ENCODE data around the gene ARL3. TPM values are rescaled to one million over a fixed set of nuclear protein-coding genes. Genes with fewer than 3 reads are reported as not detected.

The ARL3 gene
- total RNA-seq, 1 experiment from 2014 or later, result 13.3 TPM

DNA sequence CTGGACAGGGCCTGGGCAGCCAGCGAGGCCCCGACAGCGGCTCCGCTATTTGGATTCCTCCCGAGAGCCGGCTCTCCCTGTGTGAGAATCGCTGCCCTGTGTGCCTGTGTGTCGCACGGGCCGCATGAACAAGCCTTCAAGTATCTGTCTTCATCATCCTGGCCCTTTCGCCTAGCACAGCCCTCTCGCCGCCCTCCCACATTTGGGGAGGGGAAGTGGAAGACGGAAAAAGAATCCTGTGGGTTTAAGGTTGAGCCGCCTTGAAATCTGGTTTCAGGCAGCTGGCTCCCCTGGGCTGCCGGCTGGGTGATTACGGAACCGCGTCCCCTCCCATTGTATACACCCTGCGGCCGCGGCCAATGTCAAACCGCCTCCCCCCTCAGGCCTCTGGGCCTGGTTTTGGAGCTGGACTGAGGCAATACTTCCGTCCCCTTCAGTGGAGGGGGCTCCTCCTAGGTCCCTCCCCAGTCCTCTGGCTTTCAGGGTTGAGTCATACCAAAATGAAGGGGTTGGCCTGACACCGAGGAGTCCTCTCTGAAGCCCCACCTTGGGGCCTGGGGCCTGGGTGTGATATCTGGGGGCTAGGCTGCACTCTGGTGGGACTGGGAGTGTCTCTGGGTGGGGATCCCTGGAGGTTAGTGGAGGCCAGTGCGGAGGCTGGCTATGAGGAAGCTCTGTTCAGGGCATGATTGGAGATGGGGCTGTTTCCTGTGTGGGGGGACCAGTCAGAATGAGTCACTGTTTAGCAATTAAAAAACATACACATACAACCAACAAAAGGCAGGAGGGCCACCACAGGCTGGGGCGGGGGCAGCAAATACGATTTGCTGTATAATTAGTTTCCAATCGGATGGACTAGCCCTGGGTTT, 68.2 kb downstream of the ARL3 start:
- no peaks in the 10 kb centered on the region for H3K9me3 Mint-ChIP-seq
- CTCF ChIA-PET, result interaction anchor here (1.0 to 3.2 kb wide), 11 partner anchors 14 to 184 kb away, joined by 3 to 45 read pairs (median 6); partner anchors contain the start of gene ACTR1A
- peaks cover 54% of the 10 kb centered on the region for H3K4me1 Mint-ChIP-seq

DNA sequence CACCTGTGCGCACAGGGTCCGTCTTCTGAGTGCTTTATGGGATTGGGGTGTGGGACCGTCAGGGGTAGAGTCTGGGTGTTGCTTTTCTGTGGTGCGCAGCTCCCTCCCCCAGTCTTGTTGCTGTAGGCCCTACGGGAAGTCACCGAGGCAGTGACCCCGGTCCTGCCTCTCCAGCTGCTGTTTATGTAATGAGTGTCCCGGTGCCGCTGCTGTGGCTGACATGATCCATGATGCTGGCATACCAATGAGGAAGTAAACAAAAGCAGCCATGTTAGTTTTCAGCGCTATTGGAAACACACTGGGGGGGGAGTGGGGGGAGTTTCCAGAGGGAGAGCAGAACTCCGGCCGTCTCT, 68.8 kb downstream of the ARL3 start:
- Mint-ChIP-seq H3K4me1 (peaks cover 49% of the 10 kb centered on the region), H3K27me3 (ENCODE audit: low read depth) (no peaks in the 10 kb centered on the region), H3K36me3 (no peaks in the 10 kb centered on the region), H3K4me3 (peak overlapping the region; percentile 96), H3K9me3 (no peaks in the 10 kb centered on the region), H3K27ac (peak overlapping the region; percentile 94)
- TF ChIP-seq MYBL2 (CRISPR knock-in tag; IDR thresholded peaks at IDR 0.05), result no peak; the same call in 1 of the 2 replicates
- peak; percentile 65 for TF ChIP-seq FOXK1 (CRISPR knock-in tag; IDR thresholded peaks at IDR 0.05)
- TF ChIP-seq, protein P1, sequence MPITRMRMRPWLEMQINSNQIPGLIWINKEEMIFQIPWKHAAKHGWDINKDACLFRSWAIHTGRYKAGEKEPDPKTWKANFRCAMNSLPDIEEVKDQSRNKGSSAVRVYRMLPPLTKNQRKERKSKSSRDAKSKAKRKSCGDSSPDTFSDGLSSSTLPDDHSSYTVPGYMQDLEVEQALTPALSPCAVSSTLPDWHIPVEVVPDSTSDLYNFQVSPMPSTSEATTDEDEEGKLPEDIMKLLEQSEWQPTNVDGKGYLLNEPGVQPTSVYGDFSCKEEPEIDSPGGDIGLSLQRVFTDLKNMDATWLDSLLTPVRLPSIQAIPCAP (CRISPR knock-in tag; IDR thresholded peaks at IDR 0.05), result 0 out of 2 replicates have a peak, but pooled peaks have one; percentile 3
- TF ChIP-seq ETV6 (CRISPR knock-in tag; IDR thresholded peaks at IDR 0.05), result 0 out of 2 replicates have a peak, but pooled peaks have one; percentile 22
- no peak for ATAC-seq
- ChIA-PET POLR2A (interaction anchor here (0.7 to 3.2 kb wide), 7 partner anchors 13 to 957 kb away, joined by 3 to 22 read pairs (median 3); no protein-coding TSS in a partner anchor), CTCF (interaction anchor here (0.7 to 3.2 kb wide), 21 partner anchors 8 to 261 kb away, joined by 3 to 45 read pairs (median 5); partner anchors contain the start of genes ACTR1A, ARL3 and SUFU)
- no peak for DNase-seq (ENCODE audit: low spot score)

More for the DNA sequence above, 68.2 kb downstream of the ARL3 start:
- Mint-ChIP-seq H3K27me3 (ENCODE audit: low read depth) (no peaks in the 10 kb centered on the region), H3K4me3 (peak overlapping the region; percentile 96), H3K36me3 (no peaks in the 10 kb centered on the region), H3K27ac (peak overlapping the region; percentile 94)
- POLR2A ChIA-PET, result interaction anchor here (0.6 to 3.2 kb wide), 4 partner anchors 13 to 1585 kb away, joined by 3 to 22 read pairs (median 6); no protein-coding TSS in a partner anchor
- TF ChIP-seq FOXK1 (CRISPR knock-in tag; IDR thresholded peaks at IDR 0.05) (peak; percentile 2; the same call in 1 of the 2 replicates), TCF7 (CRISPR knock-in tag; IDR thresholded peaks at IDR 0.05; ENCODE audit: low read depth) (no peak)
- ATAC-seq, result no peak
- peak; percentile 47 for DNase-seq (ENCODE audit: low spot score)

DNA sequence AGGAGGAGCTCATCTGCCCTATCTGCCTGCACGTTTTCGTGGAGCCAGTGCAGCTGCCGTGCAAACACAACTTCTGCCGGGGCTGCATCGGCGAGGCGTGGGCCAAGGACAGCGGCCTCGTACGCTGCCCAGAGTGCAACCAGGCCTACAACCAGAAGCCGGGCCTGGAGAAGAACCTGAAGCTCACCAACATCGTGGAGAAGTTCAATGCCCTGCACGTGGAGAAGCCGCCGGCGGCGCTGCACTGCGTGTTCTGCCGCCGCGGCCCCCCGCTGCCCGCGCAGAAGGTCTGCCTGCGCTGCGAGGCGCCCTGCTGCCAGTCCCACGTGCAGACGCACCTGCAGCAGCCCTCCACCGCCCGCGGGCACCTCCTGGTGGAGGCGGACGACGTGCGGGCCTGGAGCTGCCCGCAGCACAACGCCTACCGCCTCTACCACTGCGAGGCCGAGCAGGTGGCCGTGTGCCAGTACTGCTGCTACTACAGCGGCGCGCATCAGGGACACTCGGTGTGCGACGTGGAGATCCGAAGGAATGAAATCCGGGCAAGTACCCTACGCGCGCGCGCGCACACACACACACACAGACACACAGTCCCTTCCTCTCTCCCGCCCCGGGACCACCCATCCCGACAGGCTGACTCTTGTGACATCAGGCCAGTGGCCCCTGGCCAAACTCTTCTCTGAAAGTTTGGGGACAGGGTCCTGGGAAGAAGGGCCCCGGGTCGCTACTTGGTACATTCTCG, 69.4 kb downstream of the ARL3 start:
- Mint-ChIP-seq H3K27ac (peak overlapping the region; percentile 94), H3K9me3 (no peaks in the 10 kb centered on the region), H3K4me3 (peak overlapping the region; percentile 96), H3K36me3 (no peaks in the 10 kb centered on the region), H3K4me1 (peaks cover 45% of the 10 kb centered on the region), H3K27me3 (ENCODE audit: low read depth) (no peaks in the 10 kb centered on the region)
- ChIA-PET CTCF (interaction anchor here (0.6 to 3.2 kb wide), 24 partner anchors 9 to 261 kb away, joined by 3 to 45 read pairs (median 4); partner anchors contain the start of genes ACTR1A, ARL3, SFXN2 and SUFU), POLR2A (interaction anchor here (0.6 to 3.2 kb wide), 12 partner anchors 9 to 956 kb away, joined by 3 to 22 read pairs (median 3); no protein-coding TSS in a partner anchor)
- ATAC-seq (peak; percentile 12), DNase-seq (ENCODE audit: low spot score) (peak; percentile 83)
- no peak for TF ChIP-seq PRRX2 (CRISPR knock-in tag; IDR thresholded peaks at IDR 0.05)
- no peak for TF ChIP-seq HMGA2 (CRISPR knock-in tag; IDR thresholded peaks at IDR 0.05)
- no peak for TF ChIP-seq MXD4 (CRISPR knock-in tag; IDR thresholded peaks at IDR 0.05; ENCODE audit: borderline replicate concordance)
- 0 out of 2 replicates have a peak, but pooled peaks have one; percentile 66 for TF ChIP-seq CBFB (CRISPR knock-in tag; IDR thresholded peaks at IDR 0.05; ENCODE audit: low read depth)
- peak; percentile 77; the same call in 1 of the 2 replicates for TF ChIP-seq ZBTB21 (CRISPR knock-in tag; IDR thresholded peaks at IDR 0.05; ENCODE audit: borderline replicate concordance)
- TF ChIP-seq, protein P2, sequence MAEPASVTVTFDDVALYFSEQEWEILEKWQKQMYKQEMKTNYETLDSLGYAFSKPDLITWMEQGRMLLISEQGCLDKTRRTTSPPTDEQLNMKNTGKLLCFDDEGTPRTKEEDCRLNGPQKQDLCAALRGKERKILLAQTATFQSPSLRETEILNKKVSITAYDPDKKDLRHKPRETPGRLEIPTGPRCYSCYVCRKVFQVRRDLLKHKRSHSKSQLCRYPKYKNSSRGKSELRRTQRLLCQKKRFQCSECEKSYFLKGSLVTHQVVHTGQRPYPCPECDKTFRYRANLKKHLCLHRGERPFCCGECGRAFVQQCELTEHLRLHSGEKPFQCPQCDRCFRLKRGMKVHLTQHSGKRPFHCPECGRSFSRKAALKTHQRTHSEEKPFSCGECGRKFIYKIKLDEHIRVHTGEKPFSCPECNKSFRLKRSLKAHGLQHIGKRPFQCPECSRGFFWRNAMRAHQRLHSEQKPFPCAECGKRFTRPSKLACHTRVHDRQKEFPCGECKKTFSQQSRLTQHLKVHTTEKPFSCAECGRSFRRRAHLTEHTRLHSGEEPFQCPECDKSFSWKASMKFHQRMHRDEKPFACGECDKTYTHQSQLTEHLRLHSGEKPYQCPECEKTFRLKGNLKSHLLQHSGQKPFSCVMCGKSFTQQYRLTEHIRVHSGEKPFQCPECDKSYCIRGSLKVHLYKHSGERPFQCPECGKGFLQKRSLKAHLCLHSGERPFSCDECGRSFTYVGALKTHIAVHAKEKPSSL (CRISPR knock-in tag; conservative IDR thresholded peaks at IDR 0.05), result no peak
- peak; percentile 92 for TF ChIP-seq ZNF232 (CRISPR knock-in tag; IDR thresholded peaks at IDR 0.05)
- TF ChIP-seq CREM (CRISPR knock-in tag; IDR thresholded peaks at IDR 0.05), result peak; percentile 68; the same call in 1 of the 2 replicates
- 0 out of 2 replicates have a peak, but pooled peaks have one; percentile 35 for TF ChIP-seq CREB1 (CRISPR knock-in tag; IDR thresholded peaks at IDR 0.05)
- TF ChIP-seq GTF2I (CRISPR knock-in tag; conservative IDR thresholded peaks at IDR 0.05), result no peak
- TF ChIP-seq MYBL2 (CRISPR knock-in tag; IDR thresholded peaks at IDR 0.05), result peak; percentile 87
- TF ChIP-seq, protein P3, sequence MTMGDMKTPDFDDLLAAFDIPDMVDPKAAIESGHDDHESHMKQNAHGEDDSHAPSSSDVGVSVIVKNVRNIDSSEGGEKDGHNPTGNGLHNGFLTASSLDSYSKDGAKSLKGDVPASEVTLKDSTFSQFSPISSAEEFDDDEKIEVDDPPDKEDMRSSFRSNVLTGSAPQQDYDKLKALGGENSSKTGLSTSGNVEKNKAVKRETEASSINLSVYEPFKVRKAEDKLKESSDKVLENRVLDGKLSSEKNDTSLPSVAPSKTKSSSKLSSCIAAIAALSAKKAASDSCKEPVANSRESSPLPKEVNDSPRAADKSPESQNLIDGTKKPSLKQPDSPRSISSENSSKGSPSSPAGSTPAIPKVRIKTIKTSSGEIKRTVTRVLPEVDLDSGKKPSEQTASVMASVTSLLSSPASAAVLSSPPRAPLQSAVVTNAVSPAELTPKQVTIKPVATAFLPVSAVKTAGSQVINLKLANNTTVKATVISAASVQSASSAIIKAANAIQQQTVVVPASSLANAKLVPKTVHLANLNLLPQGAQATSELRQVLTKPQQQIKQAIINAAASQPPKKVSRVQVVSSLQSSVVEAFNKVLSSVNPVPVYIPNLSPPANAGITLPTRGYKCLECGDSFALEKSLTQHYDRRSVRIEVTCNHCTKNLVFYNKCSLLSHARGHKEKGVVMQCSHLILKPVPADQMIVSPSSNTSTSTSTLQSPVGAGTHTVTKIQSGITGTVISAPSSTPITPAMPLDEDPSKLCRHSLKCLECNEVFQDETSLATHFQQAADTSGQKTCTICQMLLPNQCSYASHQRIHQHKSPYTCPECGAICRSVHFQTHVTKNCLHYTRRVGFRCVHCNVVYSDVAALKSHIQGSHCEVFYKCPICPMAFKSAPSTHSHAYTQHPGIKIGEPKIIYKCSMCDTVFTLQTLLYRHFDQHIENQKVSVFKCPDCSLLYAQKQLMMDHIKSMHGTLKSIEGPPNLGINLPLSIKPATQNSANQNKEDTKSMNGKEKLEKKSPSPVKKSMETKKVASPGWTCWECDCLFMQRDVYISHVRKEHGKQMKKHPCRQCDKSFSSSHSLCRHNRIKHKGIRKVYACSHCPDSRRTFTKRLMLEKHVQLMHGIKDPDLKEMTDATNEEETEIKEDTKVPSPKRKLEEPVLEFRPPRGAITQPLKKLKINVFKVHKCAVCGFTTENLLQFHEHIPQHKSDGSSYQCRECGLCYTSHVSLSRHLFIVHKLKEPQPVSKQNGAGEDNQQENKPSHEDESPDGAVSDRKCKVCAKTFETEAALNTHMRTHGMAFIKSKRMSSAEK (CRISPR knock-in tag; IDR thresholded peaks at IDR 0.05; ENCODE audit: borderline replicate concordance), result no peak
- peak; percentile 71 for TF ChIP-seq ZNF423 (CRISPR knock-in tag; IDR thresholded peaks at IDR 0.05)
- TF ChIP-seq FOXP1 (CRISPR knock-in tag; IDR thresholded peaks at IDR 0.05; ENCODE audit: borderline replicate concordance), result peak; percentile 93; the same call in 1 of the 2 replicates
- TF ChIP-seq IRF2 (CRISPR knock-in tag; IDR thresholded peaks at IDR 0.05; ENCODE audit: borderline replicate concordance, low read depth), result no peak
- TF ChIP-seq, protein P4, sequence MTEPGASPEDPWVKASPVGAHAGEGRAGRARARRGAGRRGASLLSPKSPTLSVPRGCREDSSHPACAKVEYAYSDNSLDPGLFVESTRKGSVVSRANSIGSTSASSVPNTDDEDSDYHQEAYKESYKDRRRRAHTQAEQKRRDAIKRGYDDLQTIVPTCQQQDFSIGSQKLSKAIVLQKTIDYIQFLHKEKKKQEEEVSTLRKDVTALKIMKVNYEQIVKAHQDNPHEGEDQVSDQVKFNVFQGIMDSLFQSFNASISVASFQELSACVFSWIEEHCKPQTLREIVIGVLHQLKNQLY (CRISPR knock-in tag; IDR thresholded peaks at IDR 0.05), result peak; percentile 35; the same call in 1 of the 2 replicates

Data from WTC11 (cell line).